Measurements from ENCODE around the gene TMUB2.
"Not testable (repeated sequence)": the region's sequence is repeated elsewhere in the genome, so short reads cannot be mapped to it uniquely, and the experiment has no call there.

Gene TMUB2

GRCh38 chr17:44219616-44220212 lies 32.9 kb downstream of the TMUB2 start, which contains the start of gene UBTF:
Gene UBTF, minus strand, starts transcription at chr17:44219675. Its CDS starts 1,446 bp downstream, at chr17:44218229.
- DNase-seq, result peak; percentile 4

- DNase-seq, result peak; percentile 46
Measured at GRCh38 chr17:44220213-44221083, 33.7 kb downstream of the TMUB2 start.

GRCh38 chr17:44221084-44221861 lies 34.5 kb downstream of the TMUB2 start:
- DNase-seq, result peak; percentile 53

GRCh38 chr17:44221862-44222111 lies 35.0 kb downstream of the TMUB2 start:
- no peak for DNase-seq

GRCh38 chr17:44222112-44222869 lies 35.5 kb downstream of the TMUB2 start:
- DNase-seq, result peak; percentile 3

GRCh38 chr17:44223541-44224071 lies 36.8 kb downstream of the TMUB2 start:
- no peak for DNase-seq

- no peak for DNase-seq
Measured at GRCh38 chr17:44229090-44229489, 42.3 kb downstream of the TMUB2 start.

GRCh38 chr17:44230140-44230539 lies 43.4 kb downstream of the TMUB2 start:
- no peak for DNase-seq

GRCh38 chr17:44232061-44232460 lies 45.3 kb downstream of the TMUB2 start:
- no peak for DNase-seq

GRCh38 chr17:44233582-44233981 lies 46.8 kb downstream of the TMUB2 start:
- no peak for DNase-seq

GRCh38 chr17:44235583-44235936 lies 48.8 kb downstream of the TMUB2 start:
- DNase-seq, result no peak

GRCh38 chr17:44236444-44236991 lies 49.7 kb downstream of the TMUB2 start:
- DNase-seq, result no peak

GRCh38 chr17:44237886-44238285 lies 51.1 kb downstream of the TMUB2 start:
- not testable (repeated sequence) for DNase-seq

- no peak for DNase-seq
Measured at GRCh38 chr17:44241106-44241624, 54.4 kb downstream of the TMUB2 start.

All from GF-D8 (cell line).